ENCODE measurements around the gene GNE.

- TF ChIP-seq POLR2AphosphoS5 (IDR thresholded peaks at IDR 0.05; ENCODE audit: low read length) (no peak), EZH2 (IDR thresholded peaks at IDR 0.05; ENCODE audit: borderline replicate concordance, control insufficient read depth, low read depth, low read length) (no peak), PBX3 (IDR thresholded peaks at IDR 0.05; ENCODE audit: insufficient replicate concordance, low read depth, low read length) (no peak), TAF1 (IDR thresholded peaks at IDR 0.05; ENCODE audit: borderline replicate concordance, low read depth, low read length) (no peak), PAX8 (IDR thresholded peaks at IDR 0.05) (no peak), USF2 (IDR thresholded peaks at IDR 0.05; ENCODE audit: borderline replicate concordance, low read depth, low read length) (no peak), E4F1 (IDR thresholded peaks at IDR 0.05; ENCODE audit: borderline replicate concordance, partially characterized antibody) (no peak), CTCF (IDR thresholded peaks at IDR 0.05 in 2 of 3, conservative IDR thresholded peaks at IDR 0.05 in 1 of 3; ENCODE audit: control insufficient read depth in 2 of 3, extremely low read depth in 1 of 3, insufficient read depth in 1 of 3, low read depth in 3 of 3, low read length in 3 of 3) (no peak), ZNF274 (IDR thresholded peaks at IDR 0.05; ENCODE audit: insufficient read depth, insufficient read length) (no peak), ZZZ3 (IDR thresholded peaks at IDR 0.05; ENCODE audit: control insufficient read depth, insufficient read length, low read depth) (no peak), ZBTB11 (CRISPR knock-in tag; IDR thresholded peaks at IDR 0.05) (no peak), RAD21 (IDR thresholded peaks at IDR 0.05; ENCODE audit: insufficient read depth, low read depth, low read length) (no peak)
Measured at GRCh38 chr9:36207016-36207415, 51.2 kb downstream of the GNE start.

Data from GM12878 (cell line).